ENCODE measurements around the gene IRAK1BP1. TPM values are rescaled to one million over a fixed set of nuclear protein-coding genes. Genes with fewer than 3 reads are reported as not detected.
"Not testable (repeated sequence)": the region's sequence is repeated elsewhere in the genome, so short reads cannot be mapped to it uniquely, and the experiment has no call there.

The IRAK1BP1 gene
- total RNA-seq, 2 donors from 2014 or later, result 2.9 to 3.3 TPM

DNA sequence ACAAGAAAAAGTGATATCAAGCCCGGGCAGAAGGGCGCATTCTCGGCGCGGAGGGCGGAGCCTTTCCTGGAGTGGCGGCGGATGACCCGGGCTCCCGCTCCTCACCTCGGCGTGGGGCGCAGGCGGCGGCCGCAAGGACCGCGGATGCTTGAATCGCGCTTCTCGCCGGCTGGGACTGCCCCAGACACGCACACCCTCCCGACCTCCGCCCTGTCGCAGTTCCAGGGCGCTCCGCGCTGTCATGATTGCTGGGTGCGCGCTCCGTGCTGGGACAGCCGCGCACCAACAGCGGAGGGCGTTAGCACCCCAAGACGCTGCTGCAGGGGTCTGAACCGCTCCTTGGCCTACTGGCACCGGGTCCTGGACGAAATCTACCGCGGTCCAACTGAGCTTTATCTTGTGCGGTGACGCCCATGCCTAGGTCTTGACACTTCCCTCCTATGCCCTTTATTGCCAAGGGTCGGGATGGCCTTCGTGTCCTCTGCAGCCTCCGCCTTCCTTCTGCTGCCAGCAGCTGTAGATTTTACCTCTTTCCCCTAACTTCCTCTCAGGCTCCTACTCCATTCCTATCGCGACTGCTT lies 43.3 kb downstream of the IRAK1BP1 start:
- ATAC-seq (replicated peaks in 1 of 2) (peak; percentile 70 to 93), DNase-seq (peak; percentile 25 to 36)
- Mint-ChIP-seq H3K36me3 (ENCODE audit: insufficient read depth in 2 of 2) (peaks cover 2% of the 10 kb centered on the region in 2 donors), H3K27me3 (ENCODE audit: low read depth) (peaks cover 32% of the 10 kb centered on the region), H3K4me1 (ENCODE audit: low read depth) (peaks cover 12% of the 10 kb centered on the region), H3K9me3 (no peaks in the 10 kb centered on the region), H3K4me3 (peak overlapping the region; percentile 42 to 76), H3K27ac (no peak overlapping the region)

DNA sequence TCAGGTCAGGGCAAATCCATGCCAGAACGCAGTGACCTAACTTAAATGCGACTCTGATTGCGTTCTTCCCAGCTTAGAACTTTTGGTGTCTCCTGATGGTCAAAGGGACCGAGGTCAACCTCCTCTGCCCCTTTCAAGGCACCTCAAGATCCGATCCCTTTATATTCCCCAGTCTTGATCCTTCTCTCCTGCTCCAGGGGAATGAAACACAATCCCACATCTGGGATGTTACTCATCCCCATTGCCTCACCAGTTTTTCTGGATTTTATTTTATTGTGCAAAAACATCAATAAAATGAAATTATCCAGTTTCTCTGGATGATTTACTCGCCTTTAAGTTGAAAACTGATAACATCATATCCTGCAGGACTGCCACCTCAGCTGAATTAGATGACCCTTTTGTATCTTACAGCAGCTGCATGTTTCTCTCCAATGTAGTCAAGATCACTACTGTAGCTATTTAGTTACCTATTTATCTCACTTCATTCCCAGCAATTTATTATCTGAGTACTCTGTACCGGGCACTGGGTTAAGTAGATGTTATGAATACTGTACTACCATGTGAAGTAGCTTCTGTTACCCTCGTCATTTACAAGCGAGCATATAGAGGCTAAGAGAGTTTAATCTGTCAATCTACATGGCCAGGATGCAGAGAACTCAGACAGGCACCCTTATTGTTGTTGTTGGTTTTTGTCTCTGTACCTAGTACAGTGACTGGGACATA lies 44.0 kb downstream of the IRAK1BP1 start:
- Mint-ChIP-seq H3K4me3 (peak overlapping the region; percentile 42 to 76), H3K9me3 (peaks cover under 1% of the 10 kb centered on the region in 2 donors), H3K27me3 (ENCODE audit: low read depth) (peaks cover 32% of the 10 kb centered on the region), H3K27ac (no peak overlapping the region), H3K36me3 (ENCODE audit: insufficient read depth in 2 of 2) (peaks cover 2% of the 10 kb centered on the region in 2 donors), H3K4me1 (ENCODE audit: low read depth) (peaks cover 12% of the 10 kb centered on the region)
- DNase-seq (no peak), ATAC-seq (replicated peaks in 1 of 2) (no peak)

DNA sequence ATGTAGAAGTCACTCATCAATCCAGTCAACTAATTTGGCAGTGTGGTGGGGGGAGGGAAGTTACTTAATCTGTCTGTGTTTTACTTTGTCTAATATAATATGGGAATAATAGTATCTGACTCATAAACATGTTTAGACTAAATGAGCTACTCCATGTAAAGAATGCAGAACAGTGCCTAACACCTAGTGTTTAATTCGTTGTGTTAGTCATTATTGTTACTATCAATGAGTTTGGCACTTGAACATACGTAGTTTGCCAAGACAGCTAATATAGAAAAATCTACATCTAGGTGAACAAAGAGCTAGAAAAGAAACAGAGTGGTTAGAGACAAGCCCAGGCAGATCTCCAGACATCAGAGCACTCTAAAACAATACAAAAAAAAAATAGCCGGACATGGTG lies 49.1 kb downstream of the IRAK1BP1 start:
- DNase-seq (no peak), ATAC-seq (replicated peaks in 1 of 2) (no peak)
- peaks cover 17 to 24% of the 10 kb centered on the region in 2 donors for H3K9me3 Mint-ChIP-seq
- no peak overlapping the region for H3K4me3 Mint-ChIP-seq
- peaks cover 20% of the 10 kb centered on the region for H3K27me3 Mint-ChIP-seq (ENCODE audit: low read depth)
- no peak overlapping the region for H3K27ac Mint-ChIP-seq
- H3K36me3 Mint-ChIP-seq (ENCODE audit: insufficient read depth in 2 of 2), result peaks cover 6 to 22% of the 10 kb centered on the region in 2 donors
- H3K4me1 Mint-ChIP-seq (ENCODE audit: low read depth), result no peaks in the 10 kb centered on the region

DNA sequence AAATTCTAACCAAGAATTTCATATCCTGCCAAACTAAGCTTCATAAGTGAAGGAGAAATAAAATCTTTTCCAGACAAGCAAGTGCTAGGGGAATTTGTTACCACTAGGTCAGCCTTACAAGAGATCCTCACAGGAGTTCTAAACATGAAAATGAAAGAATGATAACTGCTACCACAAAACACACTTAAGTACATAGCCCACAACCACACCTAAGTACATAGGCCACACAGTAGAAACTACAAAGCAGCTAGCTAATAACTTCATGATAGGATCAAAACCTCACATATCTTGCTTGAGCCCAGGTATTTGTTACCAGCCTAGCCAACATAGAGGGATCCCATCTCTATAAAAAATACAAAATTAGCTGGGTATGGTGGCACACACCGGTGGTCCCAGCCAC lies 50.4 kb downstream of the IRAK1BP1 start:
- H3K27me3 Mint-ChIP-seq (ENCODE audit: low read depth), result peaks cover 9% of the 10 kb centered on the region
- peaks cover 10 to 23% of the 10 kb centered on the region in 2 donors for H3K36me3 Mint-ChIP-seq (ENCODE audit: insufficient read depth in 2 of 2)
- ATAC-seq (replicated peaks in 1 of 2) (no peak), DNase-seq (no peak)
- no peak overlapping the region for H3K4me3 Mint-ChIP-seq
- H3K9me3 Mint-ChIP-seq, result peaks cover 24 to 28% of the 10 kb centered on the region in 2 donors
- no peaks in the 10 kb centered on the region for H3K4me1 Mint-ChIP-seq (ENCODE audit: low read depth)
- H3K27ac Mint-ChIP-seq, result no peak overlapping the region

DNA sequence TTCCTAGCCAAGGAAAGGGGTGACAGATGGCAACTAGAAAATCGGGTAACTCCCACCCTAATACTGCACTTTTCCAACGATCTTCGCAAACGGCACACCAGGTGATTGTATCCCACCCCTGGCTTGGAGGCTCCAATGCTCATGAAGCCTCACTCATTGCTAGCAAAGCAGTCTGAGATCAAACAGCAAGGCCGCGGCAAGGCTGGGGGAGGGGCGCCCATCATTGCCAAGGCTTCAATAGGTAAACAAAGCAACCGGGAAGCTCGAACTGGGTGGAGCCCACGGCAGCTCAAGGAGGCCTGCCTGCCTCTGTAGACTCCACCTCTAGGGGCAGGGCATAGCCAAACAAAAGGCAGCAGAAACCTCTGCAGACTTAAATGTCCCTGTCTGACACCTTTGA lies 53.8 kb downstream of the IRAK1BP1 start:
- not testable (repeated sequence) for ATAC-seq (replicated peaks in 1 of 2)
- peaks cover 32 to 36% of the 10 kb centered on the region in 2 donors for H3K9me3 Mint-ChIP-seq

DNA sequence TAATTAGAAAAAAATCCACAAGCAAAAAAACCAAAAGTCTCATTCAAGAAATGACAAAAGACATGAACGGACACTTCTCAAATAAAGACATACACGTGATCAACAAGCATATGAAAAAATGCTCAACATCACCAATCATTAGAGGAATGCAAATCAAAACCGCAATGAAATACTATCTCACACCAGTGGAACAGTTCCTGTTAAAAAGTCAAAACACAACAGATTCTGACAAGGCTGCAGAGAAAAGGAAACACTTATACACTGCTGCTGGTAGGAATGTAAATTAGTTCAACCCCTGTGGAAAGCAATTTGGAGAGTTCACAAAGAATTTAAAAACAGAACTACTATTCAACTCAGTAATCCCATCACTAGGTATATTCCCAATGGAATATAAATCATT lies 58.0 kb downstream of the IRAK1BP1 start:
- H3K27ac Mint-ChIP-seq, result no peak overlapping the region
- no peak for DNase-seq
- H3K4me1 Mint-ChIP-seq (ENCODE audit: low read depth), result no peaks in the 10 kb centered on the region
- H3K27me3 Mint-ChIP-seq (ENCODE audit: low read depth), result no peaks in the 10 kb centered on the region
- peaks cover 21 to 37% of the 10 kb centered on the region in 2 donors for H3K9me3 Mint-ChIP-seq
- H3K4me3 Mint-ChIP-seq, result no peak overlapping the region
- peaks cover 12 to 14% of the 10 kb centered on the region in 2 donors for H3K36me3 Mint-ChIP-seq (ENCODE audit: insufficient read depth in 2 of 2)
- no peak for ATAC-seq (replicated peaks in 1 of 2)

More for the DNA sequence above, 53.8 kb downstream of the IRAK1BP1 start:
- H3K4me1 Mint-ChIP-seq (ENCODE audit: low read depth); DNase-seq; H3K27ac Mint-ChIP-seq; H3K27me3 Mint-ChIP-seq (ENCODE audit: low read depth); H3K4me3 Mint-ChIP-seq: not testable (repeated sequence)
- peaks cover 18 to 25% of the 10 kb centered on the region in 2 donors for H3K36me3 Mint-ChIP-seq (ENCODE audit: insufficient read depth in 2 of 2)

DNA sequence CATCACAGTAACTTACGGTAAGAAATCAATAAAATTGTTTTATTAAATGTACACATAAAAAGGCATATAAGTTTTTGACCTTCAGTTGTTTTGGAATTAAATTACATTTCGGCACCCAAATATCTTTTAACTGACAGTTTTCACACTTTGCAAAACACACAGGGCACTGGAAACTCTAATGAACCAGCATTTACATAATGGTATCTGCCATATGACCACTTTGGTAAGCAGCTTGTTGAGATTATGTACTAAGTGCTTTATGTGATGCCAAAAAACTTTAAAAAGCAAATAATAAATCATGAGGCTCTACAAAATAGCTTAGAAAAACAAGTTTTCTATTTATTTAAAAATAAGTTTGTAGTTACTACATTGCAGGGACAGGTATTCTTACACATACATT lies 68.2 kb downstream of the IRAK1BP1 start:
- no peak overlapping the region for H3K27ac Mint-ChIP-seq
- H3K36me3 Mint-ChIP-seq (ENCODE audit: insufficient read depth in 2 of 2), result peaks cover 0 to 8% of the 10 kb centered on the region in 2 donors
- no peaks in the 10 kb centered on the region for H3K27me3 Mint-ChIP-seq (ENCODE audit: low read depth)
- H3K9me3 Mint-ChIP-seq, result peaks cover 0 to 2% of the 10 kb centered on the region in 2 donors
- no peaks in the 10 kb centered on the region for H3K4me1 Mint-ChIP-seq (ENCODE audit: low read depth)
- H3K4me3 Mint-ChIP-seq, result no peak overlapping the region
- DNase-seq, result no peak
- no peak for ATAC-seq (replicated peaks in 1 of 2)

DNA sequence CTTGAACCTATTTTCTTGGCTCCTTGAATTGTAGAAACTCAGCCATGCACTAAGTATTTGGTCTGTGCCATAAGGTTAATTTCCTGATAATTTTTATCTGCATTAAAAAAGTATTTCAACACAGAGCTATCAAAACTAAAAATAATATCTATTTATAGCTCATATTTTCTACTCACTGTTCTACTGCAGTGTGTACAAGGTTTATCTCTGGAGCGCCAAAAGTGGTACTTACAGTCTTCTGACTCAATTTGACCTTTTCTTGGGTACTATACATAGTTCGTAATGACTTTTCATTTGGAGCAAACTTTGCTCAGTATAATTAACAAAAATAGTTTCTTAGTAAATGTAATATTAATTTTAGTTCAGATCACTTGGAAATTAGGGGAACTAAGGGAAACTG lies 69.2 kb downstream of the IRAK1BP1 start:
- Mint-ChIP-seq H3K36me3 (ENCODE audit: insufficient read depth in 2 of 2) (peaks cover 5 to 14% of the 10 kb centered on the region in 2 donors), H3K9me3 (peaks cover 0 to 2% of the 10 kb centered on the region in 2 donors), H3K4me1 (ENCODE audit: low read depth) (no peaks in the 10 kb centered on the region), H3K4me3 (no peak overlapping the region), H3K27ac (no peak overlapping the region), H3K27me3 (ENCODE audit: low read depth) (no peaks in the 10 kb centered on the region)
- no peak for ATAC-seq (replicated peaks in 1 of 2)
- DNase-seq, result no peak

DNA sequence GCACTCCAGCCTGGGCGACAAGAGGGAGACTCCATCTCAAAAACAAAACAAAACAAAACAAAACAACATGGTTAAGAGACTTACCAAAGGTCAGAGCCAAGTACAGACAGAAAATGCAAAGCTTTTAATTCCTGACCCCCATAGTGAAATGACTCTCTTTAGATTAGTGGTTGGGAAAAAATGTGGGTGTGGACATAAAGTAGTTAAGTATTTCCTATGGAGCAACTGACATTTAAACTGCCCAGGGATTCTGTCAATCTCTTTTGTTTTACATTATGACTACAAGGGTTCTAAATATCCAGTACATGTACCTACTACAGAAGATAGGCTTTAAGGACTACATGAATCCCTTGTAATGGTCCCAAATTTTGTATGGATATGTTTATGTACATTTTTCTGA lies 75.1 kb downstream of the IRAK1BP1 start:
- Mint-ChIP-seq H3K4me3 (no peak overlapping the region), H3K9me3 (no peaks in the 10 kb centered on the region), H3K4me1 (ENCODE audit: low read depth) (no peaks in the 10 kb centered on the region), H3K27me3 (ENCODE audit: low read depth) (no peaks in the 10 kb centered on the region), H3K36me3 (ENCODE audit: insufficient read depth in 2 of 2) (peaks cover 16 to 35% of the 10 kb centered on the region in 2 donors), H3K27ac (no peak overlapping the region)
- DNase-seq (no peak), ATAC-seq (replicated peaks in 1 of 2) (no peak)

DNA sequence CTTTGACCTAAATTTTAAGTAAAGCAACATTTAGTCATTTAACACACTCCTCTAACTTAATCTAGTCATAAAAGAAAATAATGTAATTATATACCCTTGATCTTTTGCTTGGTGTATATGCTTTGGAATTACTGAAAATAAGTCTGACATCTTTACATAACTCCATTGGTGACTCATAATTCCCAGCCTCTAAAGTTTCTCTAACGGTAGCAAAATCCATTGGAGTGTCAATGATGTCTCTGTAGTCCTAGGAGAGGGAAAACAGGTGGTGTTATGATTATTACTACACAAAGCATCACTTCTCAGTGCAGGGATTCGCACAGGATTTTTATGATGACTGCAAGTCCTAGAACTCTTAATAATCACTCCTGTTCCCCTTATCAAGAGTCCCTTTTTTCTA lies 80.2 kb downstream of the IRAK1BP1 start:
- ATAC-seq (replicated peaks in 1 of 2) (no peak), DNase-seq (no peak)
- no peak overlapping the region for H3K4me3 Mint-ChIP-seq
- H3K4me1 Mint-ChIP-seq (ENCODE audit: low read depth), result no peaks in the 10 kb centered on the region
- H3K27ac Mint-ChIP-seq, result no peak overlapping the region
- H3K36me3 Mint-ChIP-seq (ENCODE audit: insufficient read depth in 2 of 2), result peaks cover 26 to 56% of the 10 kb centered on the region in 2 donors
- H3K9me3 Mint-ChIP-seq, result peaks cover 4% of the 10 kb centered on the region in 2 donors
- H3K27me3 Mint-ChIP-seq (ENCODE audit: low read depth), result no peaks in the 10 kb centered on the region

DNA sequence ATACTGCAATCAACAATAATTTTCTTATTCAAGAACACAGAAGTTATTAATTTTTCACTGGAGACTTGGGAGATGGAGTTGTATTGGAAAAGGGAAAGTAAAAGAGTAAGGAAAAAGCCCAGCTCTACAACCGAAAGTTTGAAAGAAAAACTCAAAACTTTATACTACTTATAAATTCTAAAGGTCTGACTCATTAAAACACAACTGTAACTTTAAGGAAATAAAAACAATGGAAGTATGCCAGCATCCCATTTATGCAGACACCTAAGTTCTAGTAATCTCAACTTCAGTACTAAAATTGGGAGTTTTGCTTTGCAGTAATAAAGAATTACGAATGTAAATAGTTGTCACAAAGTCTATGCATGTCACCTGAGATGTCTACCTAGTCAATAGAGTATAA lies 80.6 kb downstream of the IRAK1BP1 start:
- no peak overlapping the region for H3K4me3 Mint-ChIP-seq
- DNase-seq (no peak), ATAC-seq (replicated peaks in 1 of 2) (no peak)
- H3K27me3 Mint-ChIP-seq (ENCODE audit: low read depth), result no peaks in the 10 kb centered on the region
- H3K4me1 Mint-ChIP-seq (ENCODE audit: low read depth), result no peaks in the 10 kb centered on the region
- H3K9me3 Mint-ChIP-seq, result peaks cover 4% of the 10 kb centered on the region in 2 donors
- H3K36me3 Mint-ChIP-seq (ENCODE audit: insufficient read depth in 2 of 2), result peaks cover 26 to 61% of the 10 kb centered on the region in 2 donors
- no peak overlapping the region for H3K27ac Mint-ChIP-seq

DNA sequence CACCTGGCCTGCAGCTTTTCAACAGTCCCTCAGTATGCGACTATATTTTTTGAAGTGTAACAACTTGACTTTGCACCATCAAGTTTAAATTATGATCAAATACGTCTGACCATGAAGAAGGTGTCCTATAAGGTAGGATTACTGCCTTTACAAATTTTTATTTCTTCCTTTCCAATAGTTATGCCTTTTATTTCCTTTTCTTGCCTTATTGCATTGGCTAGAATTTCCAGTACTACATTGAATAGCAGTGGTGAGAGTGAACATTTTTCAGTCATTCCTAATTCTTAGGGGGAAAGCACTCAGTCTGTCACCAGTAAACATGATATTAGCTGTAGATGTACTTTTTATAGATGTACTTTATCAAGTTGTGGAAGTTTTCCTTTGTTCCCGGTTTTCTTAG lies 81.4 kb downstream of the IRAK1BP1 start:
- no peak for ATAC-seq (replicated peaks in 1 of 2)
- peaks cover 29 to 63% of the 10 kb centered on the region in 2 donors for H3K36me3 Mint-ChIP-seq (ENCODE audit: insufficient read depth in 2 of 2)

DNA sequence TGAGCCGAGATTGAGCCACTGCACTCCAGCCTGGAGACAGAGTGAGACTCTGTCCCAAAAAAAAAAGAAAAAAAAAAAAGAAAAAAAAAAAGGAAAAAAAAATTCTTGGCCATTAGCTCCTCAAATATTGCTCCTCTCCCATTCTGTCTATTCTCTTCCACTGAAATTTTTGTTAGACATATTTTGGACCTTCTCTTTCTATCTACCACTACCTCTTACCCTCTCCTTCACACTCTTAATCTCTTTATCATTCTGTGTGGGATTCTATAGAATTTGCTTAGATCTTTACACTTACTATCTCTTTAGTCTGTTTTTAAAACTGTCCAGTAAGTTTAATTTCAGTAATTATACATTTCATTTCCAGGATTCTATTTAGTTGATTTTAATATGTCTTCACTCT lies 85.0 kb downstream of the IRAK1BP1 start:
- Mint-ChIP-seq H3K27ac (peak overlapping the region; percentile 82), H3K27me3 (ENCODE audit: low read depth) (no peaks in the 10 kb centered on the region), H3K4me1 (ENCODE audit: low read depth) (no peaks in the 10 kb centered on the region), H3K36me3 (ENCODE audit: insufficient read depth in 2 of 2) (peaks cover 30 to 72% of the 10 kb centered on the region in 2 donors), H3K4me3 (no peak overlapping the region), H3K9me3 (peaks cover 6 to 7% of the 10 kb centered on the region in 2 donors)
- no peak for DNase-seq
- no peak for ATAC-seq (replicated peaks in 1 of 2)

More for the DNA sequence above, 81.4 kb downstream of the IRAK1BP1 start:
- Mint-ChIP-seq H3K27me3 (ENCODE audit: low read depth) (no peaks in the 10 kb centered on the region), H3K4me3 (no peak overlapping the region), H3K27ac (no peak overlapping the region), H3K9me3 (peaks cover 6 to 7% of the 10 kb centered on the region in 2 donors), H3K4me1 (ENCODE audit: low read depth) (no peaks in the 10 kb centered on the region)
- DNase-seq, result no peak

All from activated T-cell treated with anti-CD3 and anti-CD28 coated beads, Interleukin-2, amount 50 U/mL, for 72 hours (primary cell).